PFSK-1 (cell line): ENCODE data around the gene SPSB4.

Experiments
- POLR2AphosphoS5 ChIP-seq: IDR thresholded peaks from 2 replicates; pipeline ENCODE4 v1.6.1; 2012; ENCODE audit warnings: low read depth, mild to moderate bottlenecking, control low read depth, low read length, moderate library complexity
- SIN3A ChIP-seq: IDR thresholded peaks from 2 replicates; pipeline ENCODE4 v1.6.1; 2012; ENCODE audit warnings: mild to moderate bottlenecking, low read length, moderate library complexity, borderline replicate concordance; ENCODE audit not compliant: insufficient read depth
- TAF1 ChIP-seq: IDR thresholded peaks from 2 replicates; pipeline ENCODE4 v1.6.1; 2012; ENCODE audit warnings: low read length, control low read depth, borderline replicate concordance; ENCODE audit not compliant: insufficient read depth
- TF ChIP-seq, protein P1 (sequence below), 2 experiments: IDR thresholded peaks; 2 replicates each; pipeline versions ENCODE4 v1.6.1 to v1.8.0; 2011 to 2012; ENCODE audit warnings: low read depth in 2 of 2, low read length in 2 of 2, control low read depth in 1 of 2, inconsistent platforms in 1 of 2, mild to moderate bottlenecking in 1 of 2, moderate library complexity in 1 of 2; ENCODE audit not compliant: insufficient read depth in 1 of 2

DNA sequence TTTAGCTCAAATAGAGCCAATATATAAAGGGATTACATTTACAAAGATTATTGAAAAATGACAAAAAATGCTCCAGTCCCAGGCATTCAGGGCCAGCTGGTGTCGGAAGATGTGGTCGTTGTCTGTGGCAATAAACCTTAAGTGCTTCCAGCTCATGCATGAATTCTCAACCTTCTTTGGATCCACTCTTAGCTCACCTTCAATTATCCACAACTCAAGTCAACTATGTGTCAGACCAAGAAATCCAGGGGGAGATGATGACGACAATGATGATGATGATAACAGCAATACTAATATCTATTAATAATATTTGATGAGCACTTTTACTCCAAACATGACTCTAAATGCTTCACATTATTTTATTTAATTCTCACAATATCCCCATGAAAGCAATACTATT lies 126.9 kb downstream of the SPSB4 start:
- no peak for TF ChIP-seq TAF1
- TF ChIP-seq SIN3A, result no peak
- TF ChIP-seq POLR2AphosphoS5, result no peak
- TF ChIP-seq, protein P1, sequence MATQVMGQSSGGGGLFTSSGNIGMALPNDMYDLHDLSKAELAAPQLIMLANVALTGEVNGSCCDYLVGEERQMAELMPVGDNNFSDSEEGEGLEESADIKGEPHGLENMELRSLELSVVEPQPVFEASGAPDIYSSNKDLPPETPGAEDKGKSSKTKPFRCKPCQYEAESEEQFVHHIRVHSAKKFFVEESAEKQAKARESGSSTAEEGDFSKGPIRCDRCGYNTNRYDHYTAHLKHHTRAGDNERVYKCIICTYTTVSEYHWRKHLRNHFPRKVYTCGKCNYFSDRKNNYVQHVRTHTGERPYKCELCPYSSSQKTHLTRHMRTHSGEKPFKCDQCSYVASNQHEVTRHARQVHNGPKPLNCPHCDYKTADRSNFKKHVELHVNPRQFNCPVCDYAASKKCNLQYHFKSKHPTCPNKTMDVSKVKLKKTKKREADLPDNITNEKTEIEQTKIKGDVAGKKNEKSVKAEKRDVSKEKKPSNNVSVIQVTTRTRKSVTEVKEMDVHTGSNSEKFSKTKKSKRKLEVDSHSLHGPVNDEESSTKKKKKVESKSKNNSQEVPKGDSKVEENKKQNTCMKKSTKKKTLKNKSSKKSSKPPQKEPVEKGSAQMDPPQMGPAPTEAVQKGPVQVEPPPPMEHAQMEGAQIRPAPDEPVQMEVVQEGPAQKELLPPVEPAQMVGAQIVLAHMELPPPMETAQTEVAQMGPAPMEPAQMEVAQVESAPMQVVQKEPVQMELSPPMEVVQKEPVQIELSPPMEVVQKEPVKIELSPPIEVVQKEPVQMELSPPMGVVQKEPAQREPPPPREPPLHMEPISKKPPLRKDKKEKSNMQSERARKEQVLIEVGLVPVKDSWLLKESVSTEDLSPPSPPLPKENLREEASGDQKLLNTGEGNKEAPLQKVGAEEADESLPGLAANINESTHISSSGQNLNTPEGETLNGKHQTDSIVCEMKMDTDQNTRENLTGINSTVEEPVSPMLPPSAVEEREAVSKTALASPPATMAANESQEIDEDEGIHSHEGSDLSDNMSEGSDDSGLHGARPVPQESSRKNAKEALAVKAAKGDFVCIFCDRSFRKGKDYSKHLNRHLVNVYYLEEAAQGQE (IDR thresholded peaks at IDR 0.05; ENCODE audit: insufficient read depth in 1 of 2, low read depth in 2 of 2, low read length in 2 of 2), result no peak
